ENCODE results near the gene LYRM4.

Gene LYRM4

GRCh38 chr6:5091210-5092069 is 169.3 kb downstream of the LYRM4 start:
- DNase-seq: no peak

- no peak for DNase-seq
Measured at GRCh38 chr6:5090603-5091002, 170.1 kb downstream of the LYRM4 start.

- no peak for DNase-seq
Measured at GRCh38 chr6:5089481-5090438, 171.0 kb downstream of the LYRM4 start.

GRCh38 chr6:5088780-5089179 is 172.0 kb downstream of the LYRM4 start:
- no peak for DNase-seq

- DNase-seq: no peak
Measured at GRCh38 chr6:5087389-5087788, 173.4 kb downstream of the LYRM4 start.

GRCh38 chr6:5086294-5086890 is 174.4 kb downstream of the LYRM4 start:
- DNase-seq: no peak

GRCh38 chr6:5085648-5086293 is 175.0 kb downstream of the LYRM4 start:
- no peak for DNase-seq

- no peak for DNase-seq
Measured at GRCh38 chr6:5084781-5085647, 175.7 kb downstream of the LYRM4 start, which contains the start of gene PPP1R3G. PPP1R3G (plus strand) TSS chr6:5085341; CDS start chr6:5085486, 145 bp downstream.

- no peak for DNase-seq
Measured at GRCh38 chr6:5084360-5084780, 176.4 kb downstream of the LYRM4 start.

GRCh38 chr6:5083813-5084359 is 176.9 kb downstream of the LYRM4 start:
- DNase-seq: no peak

- DNase-seq: no peak
Measured at GRCh38 chr6:5083307-5083583, 177.5 kb downstream of the LYRM4 start.

- DNase-seq: no peak
Measured at GRCh38 chr6:5082487-5083306, 178.1 kb downstream of the LYRM4 start.

GRCh38 chr6:5081955-5082354 is 178.8 kb downstream of the LYRM4 start:
- DNase-seq: no peak

- DNase-seq: no peak
Measured at GRCh38 chr6:5081182-5081581, 179.6 kb downstream of the LYRM4 start.

GRCh38 chr6:5080574-5080973 is 180.2 kb downstream of the LYRM4 start:
- no peak for DNase-seq

GRCh38 chr6:5079692-5080091 is 181.1 kb downstream of the LYRM4 start:
- DNase-seq: no peak

GRCh38 chr6:5078121-5078669 is 182.6 kb downstream of the LYRM4 start:
- DNase-seq: no peak

- no peak for DNase-seq
Measured at GRCh38 chr6:5076931-5077330, 183.8 kb downstream of the LYRM4 start.

- DNase-seq: no peak
Measured at GRCh38 chr6:5073992-5074391, 186.8 kb downstream of the LYRM4 start.

- no peak for DNase-seq
Measured at GRCh38 chr6:5072440-5072839, 188.3 kb downstream of the LYRM4 start.

Measured in activated naive CD4-positive, alpha-beta T cell (primary cell).